Peyer's patch (tissue), 4 donors: ENCODE measurements around the gene SIMC1. TPM values are rescaled to one million over a fixed set of nuclear protein-coding genes. Genes with fewer than 3 reads are reported as not detected.

Experiments used
- DNase-seq, 3 donors: peaks; one replicate each; pipeline ENCODE4 v3.0.0-alpha.2; 2017 to 2019
- H3K27ac ChIP-seq, 4 donors: fragments of 200-600 bp; sonication (generic); one replicate each; pipeline ENCODE4 v1.5.1; 2016 to 2019
- H3K27me3 ChIP-seq, 2 donors: fragments of 200-600 bp; sonication (generic); one replicate each; pipeline ENCODE4 v1.5.1; 2019
- H3K36me3 ChIP-seq, 3 donors: fragments of 200-600 bp; sonication (generic); one replicate each; pipeline ENCODE4 v1.5.1; 2016 to 2019
- H3K4me1 ChIP-seq, 4 donors: fragments of 200-600 bp; sonication (generic); one replicate each; pipeline ENCODE4 v1.5.1; 2016 to 2019
- H3K4me3 ChIP-seq, 4 donors: fragments of 200-600 bp; sonication (generic); 1 replicate in 3 of 4; 2 replicates in 1 of 4; pipeline ENCODE4 v1.5.1; 2016 to 2019; ENCODE audit warnings: mild to moderate bottlenecking in 1 of 4
- H3K9me3 ChIP-seq, 4 donors: fragments of 200-600 bp; sonication (generic); one replicate each; pipeline ENCODE4 v1.5.1; 2016 to 2019; ENCODE audit warnings: mild to moderate bottlenecking in 1 of 4
- POLR2A ChIP-seq, 2 donors: fragments of 450-650 bp; IDR thresholded peaks; one replicate each; pipeline ENCODE4 v1.5.1; 2017; ENCODE audit warnings: antibody characterized with exemption in 2 of 2, mild to moderate bottlenecking in 2 of 2, moderate library complexity in 2 of 2
- total RNA-seq, 4 donors: library from RNA; depleted of rRNA; stranded (reverse); fragments of >200 nt; gene quantifications; one replicate each; pipeline ENCODE4 v1.1.0, GENCODE V29; 2016
- TF ChIP-seq, protein P1 (sequence below), 6 experiments: fragments of 450-650 bp in 4 of 6; fragments of 200-600 bp in 2 of 6; sonication (generic) in 1 of 6; IDR thresholded peaks; one replicate each; pipeline ENCODE4 v1.5.1; 2017 to 2019; ENCODE audit warnings: antibody characterized with exemption in 6 of 6, mild to moderate bottlenecking in 3 of 6, moderate library complexity in 1 of 6

The SIMC1 gene
- total RNA-seq, 4 donors from 2014 or later, result 28.0 to 84.2 (median 41.2) TPM

- TF ChIP-seq, protein P1, sequence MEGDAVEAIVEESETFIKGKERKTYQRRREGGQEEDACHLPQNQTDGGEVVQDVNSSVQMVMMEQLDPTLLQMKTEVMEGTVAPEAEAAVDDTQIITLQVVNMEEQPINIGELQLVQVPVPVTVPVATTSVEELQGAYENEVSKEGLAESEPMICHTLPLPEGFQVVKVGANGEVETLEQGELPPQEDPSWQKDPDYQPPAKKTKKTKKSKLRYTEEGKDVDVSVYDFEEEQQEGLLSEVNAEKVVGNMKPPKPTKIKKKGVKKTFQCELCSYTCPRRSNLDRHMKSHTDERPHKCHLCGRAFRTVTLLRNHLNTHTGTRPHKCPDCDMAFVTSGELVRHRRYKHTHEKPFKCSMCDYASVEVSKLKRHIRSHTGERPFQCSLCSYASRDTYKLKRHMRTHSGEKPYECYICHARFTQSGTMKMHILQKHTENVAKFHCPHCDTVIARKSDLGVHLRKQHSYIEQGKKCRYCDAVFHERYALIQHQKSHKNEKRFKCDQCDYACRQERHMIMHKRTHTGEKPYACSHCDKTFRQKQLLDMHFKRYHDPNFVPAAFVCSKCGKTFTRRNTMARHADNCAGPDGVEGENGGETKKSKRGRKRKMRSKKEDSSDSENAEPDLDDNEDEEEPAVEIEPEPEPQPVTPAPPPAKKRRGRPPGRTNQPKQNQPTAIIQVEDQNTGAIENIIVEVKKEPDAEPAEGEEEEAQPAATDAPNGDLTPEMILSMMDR (IDR thresholded peaks at IDR 0.05), result no peak
- no peak for TF ChIP-seq POLR2A (IDR thresholded peaks at IDR 0.05)
- H3K36me3 ChIP-seq, result peaks cover 0 to 45% (median 0%) of the 10 kb centered on the region in 3 donors
These were observed 146.2 kb downstream of the SIMC1 start for GRCh38 chr5:176384366-176384930.

GRCh38 chr5:176384991-176385390, 146.8 kb downstream of the SIMC1 start:
- peaks cover 0 to 21% (median 7%) of the 10 kb centered on the region in 4 donors for H3K4me1 ChIP-seq
- no peak for TF ChIP-seq POLR2A (IDR thresholded peaks at IDR 0.05)
- TF ChIP-seq, protein P1 (IDR thresholded peaks at IDR 0.05), result no peak
- H3K36me3 ChIP-seq, result peaks cover 0 to 45% (median 0%) of the 10 kb centered on the region in 3 donors
- DNase-seq, result peak in 1 of 3 donors; percentile 19
- no peaks in the 10 kb centered on the region for H3K27me3 ChIP-seq
- H3K9me3 ChIP-seq, result no peaks in the 10 kb centered on the region
- H3K4me3 ChIP-seq, result no peak overlapping the region
- no peak overlapping the region for H3K27ac ChIP-seq

More at GRCh38 chr5:176384366-176384930, 146.2 kb downstream of the SIMC1 start:
- H3K27me3 ChIP-seq, result no peaks in the 10 kb centered on the region
- DNase-seq, result peak in 1 of 3 donors; percentile 19
- no peaks in the 10 kb centered on the region for H3K9me3 ChIP-seq
- no peak overlapping the region for H3K4me3 ChIP-seq
- H3K4me1 ChIP-seq, result peaks cover 0 to 16% (median 5%) of the 10 kb centered on the region in 4 donors
- no peak overlapping the region for H3K27ac ChIP-seq

DNA sequence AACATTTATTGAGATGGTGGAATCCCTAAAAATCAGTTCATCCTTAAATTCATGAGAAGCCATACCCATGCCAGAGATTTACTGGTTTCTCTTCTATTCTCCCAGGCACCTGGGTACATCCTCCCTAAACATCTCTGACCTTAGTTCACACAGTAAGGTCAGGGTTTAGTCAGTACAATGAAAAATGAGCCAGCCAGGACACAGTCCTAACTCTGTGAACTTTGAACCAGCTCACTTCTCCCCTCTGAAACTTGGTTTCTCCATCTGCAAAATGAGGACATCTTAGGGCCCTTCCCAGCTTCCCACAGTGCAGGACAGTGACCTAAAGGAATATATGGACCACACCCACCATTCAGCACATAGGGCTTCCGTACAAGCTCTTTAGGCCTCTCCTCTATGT, 148.3 kb downstream of the SIMC1 start:
- Histone ChIP-seq H3K27me3 (no peaks in the 10 kb centered on the region), H3K27ac (no peak overlapping the region), H3K36me3 (peaks cover 0 to 53% (median 0%) of the 10 kb centered on the region in 3 donors), H3K4me3 (no peak overlapping the region), H3K4me1 (peaks cover 0 to 21% (median 7%) of the 10 kb centered on the region in 4 donors), H3K9me3 (no peaks in the 10 kb centered on the region)
- no peak for DNase-seq
- TF ChIP-seq POLR2A (IDR thresholded peaks at IDR 0.05), result no peak
- TF ChIP-seq, protein P1 (IDR thresholded peaks at IDR 0.05), result no peak

GRCh38 chr5:176387384-176387925, 149.2 kb downstream of the SIMC1 start:
- Histone ChIP-seq H3K27ac (no peak overlapping the region), H3K4me1 (peaks cover 0 to 21% (median 7%) of the 10 kb centered on the region in 4 donors), H3K36me3 (peaks cover 0 to 53% (median 0%) of the 10 kb centered on the region in 3 donors), H3K9me3 (no peaks in the 10 kb centered on the region), H3K27me3 (no peaks in the 10 kb centered on the region), H3K4me3 (peak overlapping the region; percentile 51 to 92 (median 73))
- TF ChIP-seq, protein P1 (IDR thresholded peaks at IDR 0.05), result no peak
- no peak for TF ChIP-seq POLR2A (IDR thresholded peaks at IDR 0.05)
- DNase-seq, result peak in 1 of 3 donors; percentile 18

DNA sequence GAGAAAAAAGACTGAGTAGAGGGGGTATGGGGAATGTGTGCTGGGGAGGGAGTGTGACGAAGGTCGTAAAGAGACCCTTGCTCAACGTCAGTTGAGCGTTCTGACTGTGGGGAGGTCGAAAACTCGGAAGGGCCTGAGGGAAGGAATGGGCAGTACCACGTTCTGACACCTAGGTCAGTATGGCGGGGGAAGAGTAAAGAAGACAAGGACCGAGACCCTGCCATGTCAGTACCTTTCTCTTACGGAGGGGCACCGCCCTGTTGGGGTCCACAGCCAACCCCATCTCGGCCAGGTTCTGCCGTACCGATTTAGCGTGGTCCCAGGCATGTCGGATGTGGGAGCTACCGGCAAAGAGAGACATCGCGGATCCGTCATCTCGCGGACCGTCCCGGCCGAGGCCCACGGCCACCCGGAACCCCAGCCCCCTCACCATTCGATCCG, 149.8 kb downstream of the SIMC1 start:
- H3K9me3 ChIP-seq, result no peaks in the 10 kb centered on the region
- H3K4me3 ChIP-seq, result peak overlapping the region; percentile 51 to 92 (median 73)
- peaks cover 0 to 54% (median 0%) of the 10 kb centered on the region in 3 donors for H3K36me3 ChIP-seq
- TF ChIP-seq, protein P1 (IDR thresholded peaks at IDR 0.05), result no peak
- no peak for TF ChIP-seq POLR2A (IDR thresholded peaks at IDR 0.05)
- peaks cover 0 to 21% (median 7%) of the 10 kb centered on the region in 4 donors for H3K4me1 ChIP-seq
- no peaks in the 10 kb centered on the region for H3K27me3 ChIP-seq
- peak overlapping the region; percentile 86 to 98 (median 95) for H3K27ac ChIP-seq
- peak in 1 of 3 donors; percentile 54 for DNase-seq
